NOMO-1 treated with DMSO at 0.1 percent for 48 hours (cell line): ENCODE data around the gene SPEN.

Source experiments
- DNase-seq: peaks from one replicate; lab custom pipeline; 2025; ENCODE audit not compliant: unreplicated experiment; lab: John Stamatoyannopoulos, UW

The SPEN gene

DNA sequence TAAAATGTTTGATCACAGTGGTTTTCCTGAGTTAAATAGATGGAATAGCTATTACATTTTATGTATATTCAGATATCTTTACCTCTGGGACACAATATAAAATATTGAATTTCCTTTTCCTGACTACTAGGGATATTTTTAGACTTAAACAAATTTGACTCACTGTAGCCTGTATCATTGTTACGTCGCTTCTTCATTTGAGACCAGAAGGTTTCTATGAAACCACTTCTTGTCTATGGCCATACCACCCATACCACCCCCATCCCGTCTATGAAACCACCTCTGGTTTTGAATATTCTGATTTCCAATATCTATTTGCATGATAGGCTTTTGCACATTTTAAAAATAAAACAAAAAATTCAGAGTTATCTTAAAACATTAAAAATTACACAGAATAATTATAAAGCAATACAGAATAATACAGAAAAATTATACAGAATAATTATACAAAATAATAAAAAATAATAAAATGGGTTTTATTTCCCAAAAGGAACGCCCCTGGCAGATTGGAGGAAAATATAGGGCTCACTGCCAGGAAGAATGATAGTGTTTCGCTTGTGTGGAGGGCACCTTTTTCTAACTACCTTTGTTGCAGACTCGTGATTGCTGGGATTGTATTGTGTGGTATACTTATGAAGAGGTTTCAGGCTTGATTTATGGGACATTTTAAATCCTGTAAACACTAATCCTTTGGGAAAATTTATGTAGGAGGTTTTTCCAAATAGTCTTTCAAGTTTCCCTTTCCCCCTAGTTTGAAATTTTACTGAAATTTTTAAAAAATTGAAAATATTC lies 4.7 kb downstream of the SPEN start:
- DNase-seq = peak; percentile 7

DNA sequence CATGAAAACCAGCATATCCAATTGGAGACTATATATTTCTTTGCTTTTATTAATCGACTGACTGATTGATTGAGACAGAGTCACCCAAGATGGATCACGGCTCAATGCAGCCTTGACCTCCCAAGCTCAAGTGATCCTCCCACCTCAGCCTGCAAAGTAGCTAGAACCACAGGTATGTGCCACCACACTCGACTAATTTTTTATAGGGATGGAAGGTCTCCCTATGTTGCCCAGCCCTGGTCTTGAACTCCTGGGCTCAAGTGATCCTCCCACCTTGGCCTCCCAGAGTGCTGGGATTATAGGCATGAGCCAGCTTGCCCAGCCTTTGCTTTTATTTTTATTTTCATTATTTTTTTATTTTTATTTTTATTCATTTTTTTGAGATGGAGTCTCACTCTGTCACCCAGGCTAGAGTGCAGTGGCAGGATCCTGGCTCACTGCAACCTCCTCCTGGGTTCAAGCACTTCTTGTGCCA lies 5.4 kb downstream of the SPEN start:
- no peak for DNase-seq

DNA sequence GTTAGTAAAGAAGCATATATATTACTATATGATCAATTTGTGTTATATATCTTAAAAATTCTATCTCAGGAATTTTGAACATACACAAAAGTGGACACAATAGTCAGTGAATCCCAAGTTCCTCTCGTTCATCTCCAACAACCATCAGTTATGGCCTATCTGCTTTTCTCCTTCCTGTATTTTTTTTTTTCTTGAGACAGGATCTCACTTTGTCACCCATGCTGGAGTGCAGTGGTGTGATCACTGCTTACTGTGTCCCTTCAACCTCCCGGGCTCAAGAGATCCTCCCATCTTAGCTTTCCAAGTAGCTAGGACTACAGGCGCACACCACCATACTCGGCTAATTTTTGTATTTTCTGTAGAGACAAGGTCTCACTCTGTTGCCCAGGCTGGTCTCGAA lies 9.4 kb downstream of the SPEN start:
- no peak for DNase-seq

DNA sequence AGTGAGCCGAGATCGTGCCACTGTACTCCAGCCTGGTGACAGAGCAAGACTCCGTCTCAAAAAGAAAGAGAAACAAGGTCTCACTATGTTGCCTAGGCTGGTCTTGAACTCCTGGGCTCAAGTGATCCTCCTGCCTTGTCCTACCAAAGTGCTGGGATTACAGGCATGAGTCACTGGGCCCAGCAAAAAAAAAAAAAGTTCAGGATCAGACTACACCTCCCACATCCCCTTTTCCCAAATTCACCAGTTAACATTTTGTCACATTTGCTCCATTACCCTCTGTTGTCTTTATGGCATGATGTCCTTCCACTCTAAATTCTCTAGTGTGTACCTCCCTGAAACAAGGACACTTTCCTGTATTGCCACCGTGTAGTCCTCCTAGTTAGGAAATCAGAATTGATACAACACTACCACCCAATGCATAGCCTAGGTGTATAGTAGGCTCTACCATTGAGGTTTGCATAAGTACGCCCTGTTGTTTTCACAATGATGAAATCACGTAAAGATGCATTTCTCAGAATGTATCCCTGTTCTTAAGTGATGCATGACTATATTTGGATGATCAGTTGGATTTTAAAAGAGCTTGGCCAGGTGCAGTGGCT lies 10.7 kb downstream of the SPEN start:
- DNase-seq = no peak

DNA sequence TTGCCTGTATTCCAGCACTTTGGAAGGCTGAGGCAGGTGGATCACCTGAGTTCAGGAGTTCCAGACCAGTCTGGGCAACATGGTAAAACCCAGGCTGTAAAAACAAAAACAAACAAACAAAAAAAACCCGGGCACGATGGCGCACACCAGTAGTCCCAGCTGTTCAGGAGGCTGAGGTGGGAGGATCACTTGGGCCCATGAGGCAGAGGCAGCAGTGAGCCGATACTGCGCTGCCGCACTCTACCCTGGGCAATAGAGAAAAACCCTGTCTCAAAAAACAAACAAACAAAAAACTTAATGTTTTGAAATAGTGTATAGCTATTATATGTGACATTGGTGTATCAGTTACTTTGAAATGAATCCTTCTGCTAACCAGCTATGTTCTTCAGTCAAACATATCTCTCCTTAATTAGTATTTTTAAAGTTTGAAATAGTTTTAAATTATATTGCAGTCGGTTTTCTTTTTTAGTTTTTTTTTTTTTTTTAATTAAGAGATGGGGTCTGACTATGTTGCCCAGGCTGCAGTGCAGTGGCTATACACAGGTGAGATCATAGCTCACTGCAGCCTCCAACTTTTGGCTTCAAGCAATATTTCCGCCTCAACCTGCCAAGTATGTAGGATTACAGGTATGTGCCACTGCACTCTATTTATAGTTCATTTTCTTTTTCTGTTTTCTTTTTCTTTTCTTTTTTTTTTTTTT lies 11.3 kb downstream of the SPEN start:
- no peak for DNase-seq

DNA sequence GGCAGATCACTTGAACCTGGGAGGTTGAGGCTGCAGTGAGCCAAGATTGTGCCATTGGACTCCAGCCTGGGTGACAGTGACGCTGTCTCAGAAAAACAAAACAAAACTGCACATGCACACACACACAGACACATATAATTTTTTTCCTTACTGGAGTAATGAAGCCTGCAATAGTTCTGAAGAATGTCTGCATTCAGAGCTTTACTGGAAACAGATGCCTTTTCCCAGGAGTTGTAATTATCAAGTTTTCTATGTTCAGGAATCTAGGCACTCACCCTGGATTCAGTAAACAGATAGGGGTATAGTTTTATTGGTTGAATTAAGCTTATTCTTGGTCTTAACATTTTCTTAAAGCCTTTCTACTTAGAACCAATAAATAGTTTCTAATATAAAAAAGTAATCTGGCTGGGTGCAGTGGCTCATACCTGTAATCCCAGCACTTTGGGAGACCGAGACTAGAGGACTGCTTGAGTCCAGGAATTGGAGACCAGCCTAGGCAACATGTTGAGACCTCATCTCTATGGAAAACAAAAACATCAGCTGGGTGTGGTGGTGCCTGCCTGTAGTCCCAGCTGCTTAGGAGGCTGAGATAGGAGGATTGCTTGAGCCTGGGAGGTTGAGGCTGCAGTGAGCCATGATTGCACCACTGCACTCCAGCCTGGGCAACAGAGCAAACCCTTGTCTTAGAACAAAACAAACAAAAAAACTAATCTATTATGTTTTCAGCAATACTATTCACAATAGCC lies 15.8 kb downstream of the SPEN start:
- DNase-seq = no peak

DNA sequence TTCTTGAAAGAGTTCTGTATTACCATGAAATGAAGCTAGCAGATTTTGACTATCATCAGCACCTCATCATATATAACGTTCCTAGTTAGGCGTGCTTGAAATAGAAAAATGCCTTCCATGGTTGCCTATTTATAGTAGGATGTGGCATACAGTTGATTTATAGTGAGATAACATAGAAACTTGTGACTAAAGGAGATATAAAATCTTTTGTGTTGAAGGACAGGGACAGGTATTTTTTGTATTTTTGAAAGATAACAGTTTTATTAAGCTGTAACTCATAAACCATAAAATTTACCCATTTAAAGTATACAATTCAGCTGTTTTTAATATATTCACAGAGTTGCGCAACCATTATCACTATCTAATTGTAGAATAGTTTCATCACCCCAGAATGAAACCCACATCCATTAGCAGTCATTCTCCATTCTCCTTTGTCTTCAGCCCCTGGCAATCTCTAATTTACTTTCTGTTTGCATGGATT lies 19.3 kb downstream of the SPEN start:
- peak; percentile 54 for DNase-seq

DNA sequence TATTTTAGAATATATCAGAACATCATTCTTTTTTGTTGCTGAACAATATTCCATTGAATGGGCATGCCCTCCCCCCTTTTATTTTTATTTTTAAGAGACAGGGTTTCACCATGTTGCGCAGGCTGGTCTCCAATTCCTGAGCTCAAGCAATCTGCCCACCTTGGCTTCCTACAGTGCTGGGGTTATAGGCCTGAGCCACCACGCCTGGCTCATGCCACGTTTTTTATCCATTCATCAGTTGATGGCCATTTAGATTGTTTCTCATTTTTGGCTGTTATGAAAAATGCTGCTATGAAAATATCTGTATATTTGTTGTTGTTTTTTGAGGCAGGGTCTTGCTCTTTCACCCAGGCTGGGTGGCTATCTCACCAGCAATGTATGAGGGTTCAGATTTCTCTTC lies 19.8 kb downstream of the SPEN start:
- DNase-seq = no peak

DNA sequence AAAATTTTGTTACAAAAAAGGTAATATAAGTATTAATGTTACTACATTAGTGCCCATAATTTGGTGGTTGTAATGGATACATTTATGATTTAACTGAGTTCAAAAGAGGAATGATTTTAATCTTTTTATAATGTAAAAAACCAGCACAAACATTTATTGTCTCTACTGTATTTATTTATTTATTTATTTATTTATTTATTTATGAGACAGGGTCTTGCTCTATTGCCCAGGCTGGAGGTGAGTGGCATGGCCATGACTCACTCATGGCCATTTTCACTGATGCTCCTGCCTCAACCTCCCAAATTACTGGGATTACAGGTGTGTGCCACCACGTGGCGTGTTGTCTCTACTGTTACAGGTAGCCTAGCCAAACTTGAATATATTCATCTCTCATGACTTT lies 21.9 kb downstream of the SPEN start:
- no peak for DNase-seq

DNA sequence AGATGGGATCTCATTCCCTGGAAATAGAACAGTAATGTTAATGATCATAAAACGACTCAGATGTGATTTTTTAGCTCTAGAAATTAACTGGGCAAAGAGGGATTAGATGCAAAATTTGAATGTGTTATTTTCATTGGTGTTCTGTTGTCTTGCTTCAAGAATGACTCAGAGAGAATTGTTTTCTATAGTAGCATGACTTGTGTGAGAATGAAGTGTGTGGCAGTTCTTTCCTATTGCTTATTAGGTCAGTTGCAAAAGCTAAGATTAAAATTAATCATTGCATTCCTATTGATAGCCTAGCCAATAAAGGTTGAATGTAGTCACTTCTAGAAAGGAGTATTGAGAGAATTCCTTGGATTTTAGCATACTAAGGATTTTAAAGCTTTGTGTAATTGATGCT lies 22.9 kb downstream of the SPEN start:
- DNase-seq = no peak

DNA sequence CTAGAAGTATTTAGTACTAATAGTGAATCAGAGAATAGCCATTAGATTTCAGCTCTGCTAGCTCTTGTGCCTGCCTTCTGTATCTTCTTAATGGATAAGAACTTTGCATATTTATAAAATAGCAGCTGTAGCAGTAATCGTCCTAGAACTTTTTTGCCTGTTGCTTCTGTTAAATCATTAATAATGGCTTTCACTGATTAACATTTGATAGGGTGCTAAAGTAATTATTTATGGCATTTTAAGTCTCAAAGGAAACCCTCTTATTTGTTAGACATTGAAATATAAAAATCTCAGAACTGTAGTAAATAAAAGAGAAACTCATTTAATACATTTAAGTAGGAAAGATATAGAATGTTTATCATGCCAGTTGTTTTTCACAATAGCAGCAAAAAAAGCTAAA lies 27.0 kb downstream of the SPEN start:
- DNase-seq = no peak

DNA sequence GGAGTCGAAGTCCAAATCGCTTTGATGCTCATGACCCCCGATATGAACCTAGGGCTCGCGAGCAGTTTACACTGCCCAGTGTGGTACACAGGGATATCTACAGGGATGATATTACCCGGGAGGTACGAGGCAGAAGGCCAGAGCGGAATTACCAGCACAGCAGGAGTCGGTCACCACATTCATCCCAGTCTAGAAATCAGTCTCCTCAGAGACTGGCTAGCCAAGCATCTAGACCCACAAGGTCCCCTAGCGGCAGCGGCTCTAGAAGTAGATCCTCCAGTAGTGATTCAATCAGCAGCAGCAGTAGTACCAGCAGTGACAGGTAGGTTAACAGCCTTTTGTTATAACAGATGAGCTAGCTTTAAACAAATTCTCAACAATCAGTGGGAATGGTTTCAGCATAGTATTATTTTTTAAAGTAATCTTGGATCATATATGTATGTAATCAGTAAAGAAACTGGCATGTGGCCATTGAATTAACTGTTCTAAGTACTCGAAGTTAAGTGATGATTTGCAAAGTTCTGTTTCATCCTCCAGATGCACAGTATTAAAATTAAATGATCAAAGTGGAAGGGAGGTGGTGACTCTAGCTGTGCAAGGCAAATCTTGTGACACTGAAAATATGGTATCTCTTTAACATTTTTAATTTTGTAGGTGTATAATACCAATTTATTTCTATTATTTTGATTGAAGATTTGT lies 29.0 kb downstream of the SPEN start:
- no peak for DNase-seq

DNA sequence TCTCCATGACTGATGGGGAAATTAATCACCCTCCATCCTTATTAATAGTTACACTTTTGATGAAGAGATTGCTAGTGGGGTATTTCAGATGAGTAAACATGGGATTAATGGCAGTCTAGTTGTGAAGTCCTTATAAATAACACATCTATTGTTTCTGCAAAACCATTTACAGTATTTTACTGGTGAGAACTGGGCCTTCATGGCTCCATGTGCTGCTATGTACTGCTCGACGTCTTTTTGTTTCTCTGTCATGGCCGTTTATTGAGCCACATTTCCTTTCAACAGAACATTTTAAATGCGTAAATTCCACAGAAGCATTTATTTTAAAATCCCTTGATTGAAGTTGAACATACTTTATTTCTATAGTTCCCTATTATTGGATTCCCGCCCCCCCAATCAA lies 34.5 kb downstream of the SPEN start:
- no peak for DNase-seq

DNA sequence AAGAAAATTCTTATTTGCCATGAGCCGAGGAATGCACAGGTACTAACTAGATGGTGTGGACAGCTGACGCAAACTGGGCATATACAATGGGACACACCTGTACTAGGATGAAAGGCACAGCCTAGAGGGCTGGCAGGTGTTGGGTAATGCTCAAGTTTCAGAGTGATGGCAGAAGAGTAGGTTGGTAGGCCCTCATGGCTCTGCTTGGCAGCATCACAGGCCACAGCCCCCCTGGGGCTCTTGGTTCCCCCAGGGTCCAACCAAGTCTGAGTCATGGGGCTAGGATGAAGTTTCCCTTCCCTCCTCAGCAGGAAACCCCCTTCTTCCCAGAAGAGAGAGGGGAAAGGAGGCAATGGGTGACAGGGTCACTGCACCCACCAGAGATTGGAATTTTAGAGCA lies 35.2 kb downstream of the SPEN start:
- DNase-seq = no peak

DNA sequence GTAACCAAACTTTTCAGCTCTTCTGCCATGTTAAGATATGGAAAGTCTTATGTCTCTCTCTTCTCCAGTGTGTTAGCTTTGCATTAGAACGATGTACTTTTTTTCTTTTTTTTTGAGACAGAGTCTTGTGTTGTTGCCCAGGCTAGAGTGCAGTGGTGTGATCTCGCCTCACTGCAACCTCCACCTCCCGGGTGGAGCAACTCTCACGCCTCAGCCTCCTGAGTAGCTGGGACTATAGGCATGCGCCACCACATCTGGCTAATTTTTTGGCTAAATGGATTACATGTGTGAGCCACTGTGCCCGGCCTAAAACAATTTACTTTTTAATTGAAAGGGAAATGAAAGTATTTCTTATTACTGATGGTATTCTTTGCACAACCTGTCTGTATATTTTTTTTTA lies 35.8 kb downstream of the SPEN start:
- DNase-seq = peak; percentile 2

DNA sequence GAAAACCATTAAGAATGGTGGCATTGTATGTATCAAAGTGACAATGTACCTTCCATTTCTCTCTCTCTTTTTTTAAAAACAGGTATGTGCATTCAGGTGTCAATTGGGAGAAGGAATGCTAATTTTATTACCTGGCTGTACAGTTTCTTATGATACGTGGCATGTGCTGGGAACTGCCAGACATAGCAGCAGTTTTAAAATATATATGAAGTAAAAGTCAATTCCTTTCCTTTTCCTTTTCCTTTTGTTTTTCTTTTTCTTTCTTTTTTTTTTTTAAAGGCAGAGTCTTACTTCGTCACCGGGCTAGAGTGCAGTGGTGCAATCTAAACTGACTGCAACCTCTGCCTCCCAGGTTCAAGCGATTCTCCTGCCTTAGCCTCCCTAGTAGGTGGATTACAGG lies 37.0 kb downstream of the SPEN start:
- no peak for DNase-seq

DNA sequence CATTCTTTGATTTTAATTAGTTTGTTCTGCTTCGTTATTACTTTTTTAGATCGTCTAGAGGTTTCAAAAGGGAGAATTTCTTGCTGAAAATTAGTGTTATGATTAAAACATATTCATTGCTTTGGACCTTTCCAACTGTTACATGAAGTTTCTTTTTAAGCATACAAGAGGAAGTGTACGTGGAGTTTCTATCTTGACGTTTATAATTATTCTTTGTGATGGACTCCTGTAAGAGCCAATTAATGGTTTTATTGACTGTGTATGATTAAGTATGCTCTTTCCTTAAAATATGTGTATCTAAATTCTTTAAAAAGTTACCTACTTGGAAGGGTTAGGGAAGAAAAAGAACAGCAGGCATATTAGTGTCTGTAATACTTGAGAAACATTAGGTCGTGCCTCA lies 37.8 kb downstream of the SPEN start:
- DNase-seq = peak; percentile 43

DNA sequence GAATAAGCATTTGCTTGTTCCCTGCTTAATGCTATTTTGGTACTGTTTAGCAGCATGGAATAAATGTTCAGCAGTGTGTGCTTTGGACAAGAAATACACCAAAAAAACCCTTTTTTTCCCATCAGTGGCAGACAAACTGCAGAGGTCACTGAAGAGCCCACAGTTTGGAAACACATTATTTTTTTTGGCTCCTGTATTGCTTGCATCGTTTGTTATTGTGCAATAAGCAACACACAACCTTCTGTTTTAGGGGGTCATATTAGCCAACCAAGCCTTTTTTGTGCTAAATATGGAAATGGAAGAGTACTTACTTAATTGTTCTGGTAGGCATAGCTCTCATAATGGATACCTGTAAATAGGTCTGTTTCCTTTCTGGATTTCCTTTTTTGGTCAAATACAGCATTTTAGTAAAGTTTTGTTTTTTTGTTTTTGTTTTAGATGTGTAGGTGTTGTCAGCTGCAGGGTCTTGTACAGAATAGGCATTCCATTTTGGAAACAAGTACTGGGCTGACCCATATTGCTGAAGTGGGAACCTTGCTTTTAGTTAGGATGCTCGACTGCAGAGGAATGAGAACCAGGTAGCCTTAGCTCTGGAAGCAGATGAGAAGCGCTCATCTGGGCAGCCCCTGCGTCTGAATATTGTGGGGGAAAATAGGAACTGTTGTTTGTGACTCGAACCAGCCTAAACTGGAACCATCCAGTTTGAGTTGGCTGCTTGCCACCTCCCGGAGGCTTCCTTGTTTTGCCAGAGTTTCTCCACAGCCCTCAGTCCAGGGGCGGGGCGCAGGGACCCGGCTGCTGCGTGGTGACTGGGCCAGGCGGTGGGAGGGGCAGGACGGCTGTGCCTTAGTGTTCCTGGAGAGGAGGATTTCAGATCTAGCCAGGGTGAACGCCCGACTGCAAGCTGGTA lies 38.4 kb downstream of the SPEN start:
- DNase-seq = peak; percentile 93

DNA sequence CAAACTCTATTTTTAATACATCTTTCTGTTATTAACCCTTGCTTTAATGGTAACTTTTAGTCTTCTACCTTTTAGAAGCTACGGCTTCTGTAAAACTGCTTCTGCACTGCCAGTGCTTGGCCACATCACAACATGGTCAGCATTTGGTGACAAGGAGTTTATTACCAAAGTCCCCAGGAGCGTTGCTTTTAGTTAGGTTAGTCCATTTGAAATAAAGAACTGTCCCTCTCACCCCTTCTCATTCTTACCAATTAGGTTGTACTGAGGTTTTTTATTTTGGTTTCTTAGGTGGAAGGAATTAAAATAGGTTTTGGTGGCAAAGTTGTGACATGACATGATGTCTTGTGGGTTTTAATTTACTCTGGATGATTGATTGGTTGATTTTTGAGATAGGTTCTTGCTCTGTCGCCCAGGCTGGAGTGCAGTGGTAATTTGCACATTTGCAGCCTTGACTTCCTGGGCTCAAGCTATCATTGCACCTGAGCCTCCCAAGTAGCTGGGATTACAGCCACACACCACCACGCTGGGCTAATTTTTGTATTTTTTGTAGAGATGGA lies 39.2 kb downstream of the SPEN start:
- no peak for DNase-seq
